Adrenal gland (tissue), 12 donors: ENCODE data around the gene CDC14C. TPM values are rescaled to one million over a fixed set of nuclear protein-coding genes. Genes with fewer than 3 reads are reported as not detected.

ENCODE experiments used
- DNase-seq, 7 donors: peaks; one replicate each; pipeline ENCODE4 v3.0.0-alpha.2; 2019 to 2020
- H3K27ac ChIP-seq, 5 donors: fragments of 200-600 bp; sonication (generic) in 4 of 5; 1 replicate in 3 of 5; 2 replicates in 2 of 5; pipeline versions ENCODE4 v1.5.1 to v1.8.0; 2016 to 2020; ENCODE audit warnings: mild to moderate bottlenecking in 1 of 5
- H3K27me3 ChIP-seq: fragments of 200-600 bp; 2 replicates; pipeline ENCODE4 v1.8.0; 2021
- H3K36me3 ChIP-seq, 2 donors: fragments of 200-600 bp; replicated peaks in 1 of 2; 1 replicate in 1 of 2; 2 replicates in 1 of 2; pipeline versions ENCODE4 v1.5.1 to v1.8.0; 2018 to 2022
- H3K4me1 ChIP-seq, 2 donors: fragments of 200-600 bp; replicated peaks in 1 of 2; 1 replicate in 1 of 2; 2 replicates in 1 of 2; pipeline versions ENCODE4 v1.5.1 to v1.8.0; 2018 to 2021
- H3K4me3 ChIP-seq, 4 donors: fragments of 200-600 bp; sonication (generic) in 3 of 4; one replicate each; pipeline ENCODE4 v1.5.1; 2016 to 2018
- H3K9me3 ChIP-seq, 3 donors: fragments of 200-600 bp; sonication (generic) in 1 of 3; replicated peaks in 1 of 3; 1 replicate in 2 of 3; 2 replicates in 1 of 3; pipeline versions ENCODE4 v1.5.1 to v1.8.0; 2016 to 2021
- POLR2A ChIP-seq, 2 donors: fragments of 450-650 bp; IDR thresholded peaks; one replicate each; pipeline ENCODE4 v1.6.1; 2017; ENCODE audit warnings: antibody characterized with exemption in 2 of 2, mild to moderate bottlenecking in 2 of 2, moderate library complexity in 1 of 2
- WGBS, 4 donors: extraction: QIAGEN DNeasy Blood & Tissue Kit in 2 of 4; methylation state at CpG; one replicate each; pipeline versions ENCODE4 v1.1.5 to v1.1.7; 2013 to 2017; 5-methylcytosine and 5-hydroxymethylcytosine counted together
- intact Hi-C, 2 donors: fragments of 100-400 bp; cut with DNase I; formaldehyde crosslinking; loops; one replicate each; pipeline versions ENCODE4 v1.14.1 to v1.15.0; 2022 to 2023
- polyA plus RNA-seq, 3 donors: library from polyadenylated mRNA; stranded (reverse); fragments of 200-250 nt in 2 of 3; fragments of 350-450 nt in 1 of 3; fragmentation: Illumina TruSeq in 1 of 3; extraction: RNeasy Lipid Tissue Mini Kit (QIAGEN cat#74804) in 1 of 3; gene quantifications; one replicate each; pipeline ENCODE4 v1.2.3, GENCODE V29; 2013 to 2014
- total RNA-seq, 9 donors: library from RNA; depleted of rRNA in 4 of 9; stranded (reverse); fragments of >200 nt in 4 of 9; fragments of 120-200 nt in 1 of 9; fragmentation: NEBNext Ultra II Directional in 1 of 9; extraction: Animal tissue kit (Norgen Biotek cat#: 25700) in 1 of 9; gene quantifications; one replicate each; pipeline versions ENCODE4 v1.1.0 to v1.2.4, GENCODE V29; 2013 to 2023
- TF ChIP-seq, protein P1 (sequence below), 6 experiments: fragments of 450-650 bp in 4 of 6; fragments of 200-600 bp in 2 of 6; sonication (generic) in 1 of 6; IDR thresholded peaks; 1 replicate in 5 of 6; 2 replicates in 1 of 6; pipeline versions ENCODE4 v1.5.1 to v1.8.0; 2016 to 2021; ENCODE audit warnings: antibody characterized with exemption in 6 of 6, mild to moderate bottlenecking in 2 of 6, moderate library complexity in 1 of 6
- donor health status: healthy with polysubstance abuse.
- donor health status: Bipolar disorder and iron deficiency.
- donor health status: DM: yes; HTN: yes; CAD: no.
- donor health status: DM: no; HTN: no; CAD: no.
- donor health status: DM: no; HTN: no; CAD: no.
- donor health status: DM: yes; HTN: yes; CAD: no.

The CDC14C gene
- total and polyA plus RNA-seq, 12 donors: not detected

DNA sequence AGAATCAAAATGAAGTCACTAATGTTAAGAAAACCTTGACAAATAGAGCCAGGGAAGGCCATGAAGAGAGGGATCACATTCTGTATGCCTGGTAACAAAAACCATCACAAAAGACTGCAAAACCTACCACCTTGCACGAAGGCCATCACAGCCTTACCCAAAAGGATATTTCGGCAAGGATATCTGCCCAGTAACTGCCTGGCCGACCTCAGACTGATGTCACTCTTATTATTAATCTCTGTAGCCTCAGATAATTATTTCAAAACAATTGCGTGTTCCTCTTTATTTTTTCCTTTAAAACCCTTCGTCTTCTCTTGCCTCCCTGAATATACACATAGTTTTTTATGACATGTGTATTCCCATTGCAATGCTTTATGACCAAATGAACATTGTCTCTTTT, 52.5 kb downstream of the CDC14C start:
- Histone ChIP-seq H3K9me3 (no peaks in the 10 kb centered on the region), H3K4me1 (no peaks in the 10 kb centered on the region), H3K4me3 (no peak overlapping the region), H3K36me3 (no peaks in the 10 kb centered on the region), H3K27ac (no peak overlapping the region), H3K27me3 (no peaks in the 10 kb centered on the region)
- no peak for TF ChIP-seq POLR2A (IDR thresholded peaks at IDR 0.05)
- TF ChIP-seq, protein P1, sequence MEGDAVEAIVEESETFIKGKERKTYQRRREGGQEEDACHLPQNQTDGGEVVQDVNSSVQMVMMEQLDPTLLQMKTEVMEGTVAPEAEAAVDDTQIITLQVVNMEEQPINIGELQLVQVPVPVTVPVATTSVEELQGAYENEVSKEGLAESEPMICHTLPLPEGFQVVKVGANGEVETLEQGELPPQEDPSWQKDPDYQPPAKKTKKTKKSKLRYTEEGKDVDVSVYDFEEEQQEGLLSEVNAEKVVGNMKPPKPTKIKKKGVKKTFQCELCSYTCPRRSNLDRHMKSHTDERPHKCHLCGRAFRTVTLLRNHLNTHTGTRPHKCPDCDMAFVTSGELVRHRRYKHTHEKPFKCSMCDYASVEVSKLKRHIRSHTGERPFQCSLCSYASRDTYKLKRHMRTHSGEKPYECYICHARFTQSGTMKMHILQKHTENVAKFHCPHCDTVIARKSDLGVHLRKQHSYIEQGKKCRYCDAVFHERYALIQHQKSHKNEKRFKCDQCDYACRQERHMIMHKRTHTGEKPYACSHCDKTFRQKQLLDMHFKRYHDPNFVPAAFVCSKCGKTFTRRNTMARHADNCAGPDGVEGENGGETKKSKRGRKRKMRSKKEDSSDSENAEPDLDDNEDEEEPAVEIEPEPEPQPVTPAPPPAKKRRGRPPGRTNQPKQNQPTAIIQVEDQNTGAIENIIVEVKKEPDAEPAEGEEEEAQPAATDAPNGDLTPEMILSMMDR (IDR thresholded peaks at IDR 0.05): no peak
- DNase-seq: no peak
- intact Hi-C loops: no loop called here
- WGBS, 4 donors: 50 to 58% (median 55%) methylated on average over 5 of the region's 5 CpGs
